Measurements from ENCODE around the gene PRR5L. TPM values are rescaled to one million over a fixed set of nuclear protein-coding genes. Genes with fewer than 3 reads are reported as not detected.

The PRR5L gene
- total and polyA plus RNA-seq, 2 donors (not counting 1 experiment from before 2014, with no cell fraction given) = 4.0 to 5.9 TPM

GRCh38 chr11:36451045-36451444, 155.0 kb downstream of the PRR5L start:
- Histone ChIP-seq H3K36me3 (replicated peaks in 1 of 2; ENCODE audit: control extremely low read depth in 1 of 2, control insufficient read depth in 1 of 2, extremely low read depth in 1 of 2, insufficient read depth in 2 of 2, low read length in 1 of 2) (no peaks in the 10 kb centered on the region), H3K27me3 (replicated peaks in 1 of 4; ENCODE audit: control extremely low read depth in 1 of 4, control insufficient read depth in 3 of 4, insufficient read depth in 4 of 4, low read length in 3 of 4) (no peaks in the 10 kb centered on the region), H3K4me1 (ENCODE audit: control insufficient read depth in 2 of 2, insufficient read depth in 2 of 2, low read length in 2 of 2) (peaks cover 20 to 27% of the 10 kb centered on the region in 2 donors), H3K9ac (ENCODE audit: low read length) (no peak overlapping the region), H3K79me2 (ENCODE audit: control insufficient read depth, insufficient read depth, low read length) (no peaks in the 10 kb centered on the region), H3K27ac (ENCODE audit: low read length in 2 of 2) (no peak overlapping the region), H2AFZ (ENCODE audit: insufficient read depth, low read depth, low read length, poor library complexity, severe bottlenecking) (no peak overlapping the region), H3K4me3 (ENCODE audit: control extremely low read depth in 1 of 5, extremely low read depth in 1 of 5, insufficient read depth in 1 of 5, low read depth in 2 of 5, low read length in 4 of 5) (no peak overlapping the region), H3K9me3 (ENCODE audit: control extremely low read depth in 1 of 3, control insufficient read depth in 2 of 3, insufficient read depth in 1 of 3, low read length in 2 of 3) (no peaks in the 10 kb centered on the region), H4K20me1 (ENCODE audit: control insufficient read depth, insufficient read depth, low read length, poor library complexity, severe bottlenecking) (no peaks in the 10 kb centered on the region), H3K4me2 (replicated peaks; ENCODE audit: low read depth, low read length, poor library complexity, severe bottlenecking) (no peak overlapping the region)
- H3K9me3 Mint-ChIP-seq (ENCODE audit: insufficient read depth) = no peaks in the 10 kb centered on the region
- no peak for TF ChIP-seq EZH2 (IDR thresholded peaks at IDR 0.05; ENCODE audit: borderline replicate concordance, insufficient read depth, low read depth, low read length, poor library complexity, severe bottlenecking)
- TF ChIP-seq CTCF (IDR thresholded peaks at IDR 0.05) = no peak
- ChIA-PET POLR2A (no interaction called here), CTCF (interaction anchor here (0.6 kb wide), 1 partner anchor 1471 kb away, joined by 4 read pairs; no protein-coding TSS in a partner anchor)
- WGBS (ENCODE audit: insufficient coverage) = 90% methylated on average over 6 of the region's 6 CpGs
- H3K27me3 Mint-ChIP-seq = no peaks in the 10 kb centered on the region
- no peak for ATAC-seq (ENCODE audit: low read depth)
- no peak for DNase-seq
- H3K4me3 Mint-ChIP-seq = no peak overlapping the region
- no peak overlapping the region for H3K27ac Mint-ChIP-seq
- intact Hi-C loops (cut with micrococcal nuclease) = no loop called here
- H3K4me1 Mint-ChIP-seq = peaks cover 23% of the 10 kb centered on the region

- ChIA-PET CTCF (no interaction called here), POLR2A (no interaction called here)
- Histone ChIP-seq H4K20me1 (ENCODE audit: control insufficient read depth, insufficient read depth, low read length, poor library complexity, severe bottlenecking) (no peaks in the 10 kb centered on the region), H3K79me2 (ENCODE audit: control insufficient read depth, insufficient read depth, low read length) (no peaks in the 10 kb centered on the region), H3K9ac (ENCODE audit: low read length) (no peak overlapping the region), H3K27me3 (replicated peaks in 1 of 4; ENCODE audit: control extremely low read depth in 1 of 4, control insufficient read depth in 3 of 4, insufficient read depth in 4 of 4, low read length in 3 of 4) (no peaks in the 10 kb centered on the region), H3K27ac (ENCODE audit: low read length in 2 of 2) (no peak overlapping the region), H2AFZ (ENCODE audit: insufficient read depth, low read depth, low read length, poor library complexity, severe bottlenecking) (no peak overlapping the region), H3K4me2 (replicated peaks; ENCODE audit: low read depth, low read length, poor library complexity, severe bottlenecking) (no peak overlapping the region), H3K4me3 (ENCODE audit: control extremely low read depth in 1 of 5, extremely low read depth in 1 of 5, insufficient read depth in 1 of 5, low read depth in 2 of 5, low read length in 4 of 5) (no peak overlapping the region), H3K36me3 (replicated peaks in 1 of 2; ENCODE audit: control extremely low read depth in 1 of 2, control insufficient read depth in 1 of 2, extremely low read depth in 1 of 2, insufficient read depth in 2 of 2, low read length in 1 of 2) (no peaks in the 10 kb centered on the region), H3K9me3 (ENCODE audit: control extremely low read depth in 1 of 3, control insufficient read depth in 2 of 3, insufficient read depth in 1 of 3, low read length in 2 of 3) (no peaks in the 10 kb centered on the region), H3K4me1 (ENCODE audit: control insufficient read depth in 2 of 2, insufficient read depth in 2 of 2, low read length in 2 of 2) (peaks cover 20 to 27% of the 10 kb centered on the region in 2 donors)
- H3K27me3 Mint-ChIP-seq = no peaks in the 10 kb centered on the region
- WGBS (ENCODE audit: insufficient coverage) = no CpG with 5 or more reads among the region's 1 CpG
- H3K27ac Mint-ChIP-seq = no peak overlapping the region
- no peak for TF ChIP-seq EZH2 (IDR thresholded peaks at IDR 0.05; ENCODE audit: borderline replicate concordance, insufficient read depth, low read depth, low read length, poor library complexity, severe bottlenecking)
- no peak for TF ChIP-seq CTCF (IDR thresholded peaks at IDR 0.05)
- no peaks in the 10 kb centered on the region for H3K9me3 Mint-ChIP-seq (ENCODE audit: insufficient read depth)
- no peak overlapping the region for H3K4me3 Mint-ChIP-seq
- intact Hi-C loops (cut with micrococcal nuclease) = no loop called here
- peaks cover 23% of the 10 kb centered on the region for H3K4me1 Mint-ChIP-seq
- no peak for DNase-seq
- no peak for ATAC-seq (ENCODE audit: low read depth)
Measured at GRCh38 chr11:36451681-36452080, 155.6 kb downstream of the PRR5L start.
